ENCODE measurements around the gene ARMC5.

- TF ChIP-seq CTCF (IDR thresholded peaks at IDR 0.05) = no peak
- no peak for TF ChIP-seq MYC (IDR thresholded peaks at IDR 0.05; ENCODE audit: borderline replicate concordance, low read length)
- no peak for TF ChIP-seq BCL3 (IDR thresholded peaks at IDR 0.05)
- no peak for TF ChIP-seq TP53 (CRISPR knock-in tag; IDR thresholded peaks at IDR 0.05)
- TF ChIP-seq SREBF2 (IDR thresholded peaks at IDR 0.05) = no peak
- TF ChIP-seq RFX5 (IDR thresholded peaks at IDR 0.05) = no peak
- TF ChIP-seq POLR2A (IDR thresholded peaks at IDR 0.05; ENCODE audit: low read length) = no peak
- no peak for TF ChIP-seq ZFP36 (IDR thresholded peaks at IDR 0.05; ENCODE audit: borderline replicate concordance, partially characterized antibody)
Observed at GRCh38 chr16:31477220-31478216, 18.2 kb downstream of the ARMC5 start.

Data from A549 (cell line).